ENCODE measurements around the gene FAF1.

Gene FAF1

GRCh38 chr1:50508040-50508586, 452.0 kb downstream of the FAF1 start:
- DNase-seq (ENCODE audit: low read depth in 4 of 4, low spot score in 1 of 4): no peak

DNA sequence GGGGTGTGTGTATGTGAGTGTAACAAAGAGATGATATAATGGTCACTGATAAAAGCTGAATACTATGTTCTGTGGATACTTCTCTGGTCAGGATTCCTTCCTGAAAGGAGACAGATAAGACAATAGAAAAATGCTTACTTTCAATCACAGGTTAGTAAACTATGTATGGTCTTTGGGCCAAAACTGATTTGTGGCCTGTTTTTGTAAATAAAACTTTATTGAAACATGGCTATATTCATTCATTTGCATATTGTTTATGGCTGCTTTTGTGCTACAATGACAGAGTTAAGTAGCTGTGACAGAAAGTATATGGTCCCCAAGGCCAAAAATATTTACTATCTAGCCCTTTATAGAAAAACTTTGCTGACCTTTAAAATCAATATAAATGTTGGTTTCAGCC, 454.6 kb downstream of the FAF1 start:
- DNase-seq (ENCODE audit: low read depth in 4 of 4, low spot score in 1 of 4): no peak

GRCh38 chr1:50503515-50503914, 456.6 kb downstream of the FAF1 start:
- no peak for DNase-seq (ENCODE audit: low read depth in 4 of 4, low spot score in 1 of 4)

DNA sequence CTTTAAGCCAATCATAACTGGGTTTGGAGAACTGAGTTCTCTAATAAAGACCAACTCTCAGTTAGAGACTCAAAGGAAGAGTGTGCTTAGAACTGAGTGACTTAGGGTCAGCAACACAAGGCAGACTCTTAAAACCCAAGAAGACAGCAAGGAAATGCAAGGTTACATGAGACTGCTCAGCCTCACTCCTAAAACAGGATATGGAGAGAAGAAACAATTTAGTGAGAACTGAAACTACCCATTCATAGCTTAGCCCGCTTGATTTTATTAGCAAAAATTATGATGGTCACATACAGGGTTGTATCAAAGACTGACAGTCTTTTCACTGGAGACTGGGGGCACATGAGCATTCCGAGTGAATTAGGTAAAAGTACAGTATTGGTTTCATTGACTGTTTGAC, 457.9 kb downstream of the FAF1 start:
- DNase-seq (ENCODE audit: low read depth in 4 of 4, low spot score in 1 of 4): no peak

- DNase-seq (ENCODE audit: low read depth in 4 of 4, low spot score in 1 of 4): no peak
Observed at GRCh38 chr1:50497007-50497406, 463.1 kb downstream of the FAF1 start.

GRCh38 chr1:50493710-50494109, 466.4 kb downstream of the FAF1 start:
- DNase-seq (ENCODE audit: low read depth in 4 of 4, low spot score in 1 of 4): no peak

DNA sequence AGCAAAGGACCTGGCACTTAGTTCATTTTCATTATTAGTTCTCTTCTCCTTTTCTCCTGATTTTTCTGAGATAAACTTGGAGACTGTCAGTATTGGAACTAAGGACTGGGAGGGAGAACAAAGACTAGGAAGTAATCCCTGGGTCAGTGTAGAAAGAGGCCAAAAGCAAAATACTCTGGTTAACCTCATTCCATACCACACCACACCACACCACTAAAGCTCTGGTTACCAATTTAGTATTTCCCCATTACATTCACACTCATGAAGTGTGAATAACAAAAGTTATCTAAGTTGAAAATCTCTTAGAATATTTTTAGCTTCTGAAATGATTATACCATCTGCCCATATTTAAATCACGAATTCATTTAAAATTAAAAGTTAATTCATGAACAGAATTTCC, 467.9 kb downstream of the FAF1 start:
- no peak for DNase-seq (ENCODE audit: low read depth in 4 of 4, low spot score in 1 of 4)

DNA sequence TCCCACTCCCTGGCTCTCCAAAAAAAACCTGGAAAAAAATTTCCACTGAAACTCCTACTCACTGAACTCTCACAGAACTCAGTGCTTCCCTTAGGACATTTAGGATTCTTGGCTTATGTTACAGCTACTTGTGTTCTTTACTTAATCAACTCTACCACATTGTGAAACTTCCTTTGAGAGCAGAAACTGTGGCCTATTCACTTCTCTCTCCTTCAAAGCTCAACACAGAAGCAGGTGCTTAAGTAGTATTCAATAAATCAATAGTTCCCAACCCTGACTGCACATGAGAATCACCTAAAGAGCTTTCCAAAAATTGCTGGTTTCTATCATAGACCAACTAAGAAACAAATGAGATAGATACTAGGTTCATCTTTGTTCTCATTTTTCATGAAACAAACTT, 468.9 kb downstream of the FAF1 start:
- DNase-seq (ENCODE audit: low read depth in 4 of 4, low spot score in 1 of 4): no peak

DNA sequence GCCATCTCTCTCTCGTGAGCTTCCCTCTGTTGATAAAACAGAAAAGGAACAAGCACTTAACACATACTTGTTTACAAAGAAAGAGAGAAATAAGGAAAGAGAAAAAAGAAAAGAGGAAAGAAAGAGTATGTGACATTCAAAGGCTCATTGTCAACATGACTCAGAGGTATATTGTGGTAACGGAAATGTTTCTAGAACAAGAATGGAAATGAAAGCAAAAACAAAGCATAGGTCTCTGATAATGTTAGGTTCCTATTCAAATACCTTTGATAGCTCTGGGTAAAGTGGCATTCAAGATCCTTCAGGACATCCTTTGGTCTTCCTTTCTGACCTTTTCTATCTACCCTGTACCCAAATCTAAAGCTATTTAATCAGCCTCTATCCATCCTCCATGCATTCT, 469.4 kb downstream of the FAF1 start:
- no peak for DNase-seq (ENCODE audit: low read depth in 4 of 4, low spot score in 1 of 4)

- DNase-seq (ENCODE audit: low read depth in 4 of 4, low spot score in 1 of 4): no peak
Observed at GRCh38 chr1:50488876-50489275, 471.2 kb downstream of the FAF1 start.

DNA sequence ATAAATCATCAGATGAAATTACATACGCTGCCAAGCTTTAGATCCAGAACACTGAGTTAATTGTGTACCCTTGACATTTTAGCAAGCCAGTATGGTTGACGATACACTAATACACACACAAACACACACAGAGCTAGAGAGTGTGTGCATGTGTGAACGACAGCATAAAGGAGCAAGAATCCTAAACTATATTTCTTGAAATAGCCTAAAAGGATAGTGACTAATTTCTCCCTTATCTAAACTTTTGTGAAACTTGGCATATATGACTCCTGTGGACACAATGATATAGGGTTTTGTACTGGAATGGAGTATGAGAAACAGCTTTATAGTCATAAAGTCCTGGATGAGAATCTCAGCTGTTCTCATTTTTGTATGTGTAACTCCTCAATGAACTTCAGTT, 471.7 kb downstream of the FAF1 start:
- DNase-seq (ENCODE audit: low read depth in 4 of 4, low spot score in 1 of 4): no peak

DNA sequence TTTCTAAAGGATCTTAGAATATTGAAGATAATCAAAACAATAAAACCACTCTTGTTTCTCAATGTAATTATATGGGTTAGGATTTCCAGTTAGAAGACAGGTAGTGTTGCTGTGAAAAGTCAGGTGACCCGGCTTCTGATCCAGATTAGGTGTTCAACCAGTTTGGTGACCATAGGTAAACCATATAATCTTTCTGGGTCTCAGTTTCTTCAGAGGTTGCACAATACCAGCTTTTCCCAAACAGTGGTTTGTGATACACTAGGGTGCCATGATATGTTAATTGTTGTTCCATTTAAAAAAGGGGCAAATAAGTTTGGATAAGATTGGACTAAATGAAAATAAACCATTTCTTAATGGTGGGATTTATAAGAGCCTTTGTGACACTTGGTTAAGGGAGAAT, 472.3 kb downstream of the FAF1 start:
- no peak for DNase-seq (ENCODE audit: low read depth in 4 of 4, low spot score in 1 of 4)

DNA sequence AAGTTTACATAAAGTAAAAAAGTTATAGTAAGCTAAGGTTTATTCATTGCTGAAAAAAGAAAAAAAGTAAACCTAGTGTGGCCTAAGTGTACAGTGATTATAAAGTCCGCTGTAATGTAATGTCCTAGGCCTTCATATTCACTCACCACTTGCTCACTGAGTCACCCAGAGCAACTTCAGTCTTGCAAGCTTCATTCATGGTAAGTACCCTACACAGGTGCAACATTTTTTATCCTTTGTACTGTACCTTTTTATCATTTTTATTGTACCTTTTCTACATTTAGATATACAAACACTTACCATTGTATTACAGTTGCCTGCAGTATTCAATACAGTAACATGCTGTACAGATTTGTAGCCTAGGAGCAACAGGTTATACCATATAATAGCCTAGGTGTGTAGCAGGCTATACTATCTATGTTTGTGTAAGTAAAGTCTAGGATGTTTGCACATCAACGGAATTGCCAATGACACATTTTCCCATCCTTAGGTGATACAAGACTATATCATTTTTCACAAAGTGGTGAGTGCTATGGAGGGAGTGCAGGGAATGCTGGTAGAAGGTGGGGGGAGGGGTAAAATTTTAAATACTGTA, 478.8 kb downstream of the FAF1 start:
- DNase-seq (ENCODE audit: low read depth in 4 of 4, low spot score in 1 of 4): no peak

DNA sequence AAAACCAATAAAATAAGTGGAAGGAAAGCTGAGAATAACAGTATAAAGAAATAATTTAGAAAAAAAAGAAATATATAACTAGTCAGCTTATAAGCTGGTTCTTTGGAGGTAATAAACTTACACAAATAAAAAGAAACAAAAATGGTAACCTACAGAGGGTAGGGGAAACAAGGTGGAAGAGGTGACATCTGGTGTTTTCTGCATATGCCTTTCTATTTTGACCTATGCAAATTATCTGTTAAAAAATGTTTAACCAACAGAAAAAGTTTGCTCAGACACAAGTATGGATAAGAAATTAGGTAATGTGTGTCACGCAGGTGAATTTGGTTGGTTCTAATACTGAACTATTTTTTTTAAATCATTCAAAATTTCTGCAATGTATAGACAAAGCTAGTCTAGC, 483.3 kb downstream of the FAF1 start:
- no peak for DNase-seq (ENCODE audit: low read depth in 4 of 4, low spot score in 1 of 4)

GRCh38 chr1:50474859-50475809, 484.9 kb downstream of the FAF1 start:
- DNase-seq (ENCODE audit: low read depth in 4 of 4, low spot score in 1 of 4): no peak

GRCh38 chr1:50473513-50473912, 486.6 kb downstream of the FAF1 start:
- no peak for DNase-seq (ENCODE audit: low read depth in 4 of 4, low spot score in 1 of 4)

DNA sequence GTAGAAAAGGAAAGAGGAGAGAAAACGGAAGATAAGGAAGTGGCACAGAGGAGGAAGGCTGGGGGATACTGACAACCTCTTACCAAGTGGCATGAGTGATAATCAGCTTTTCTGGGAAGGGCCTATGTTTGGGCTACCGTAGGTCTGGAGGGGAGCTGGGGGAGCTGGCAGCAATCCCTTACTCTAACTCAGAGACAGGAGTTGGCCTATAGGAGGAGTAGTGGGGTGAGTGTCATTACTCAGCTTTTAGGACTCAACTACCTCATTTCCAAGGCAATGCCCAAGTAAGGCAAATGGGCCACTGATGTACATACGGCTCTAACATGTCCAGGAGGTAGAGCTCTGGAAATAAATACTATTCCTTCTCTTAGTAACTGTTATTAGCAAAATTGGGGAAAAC, 488.1 kb downstream of the FAF1 start:
- DNase-seq (ENCODE audit: low read depth in 4 of 4, low spot score in 1 of 4): no peak

GRCh38 chr1:50462964-50463363, 497.1 kb downstream of the FAF1 start:
- no peak for DNase-seq (ENCODE audit: low read depth in 4 of 4, low spot score in 1 of 4)

- DNase-seq (ENCODE audit: low read depth in 4 of 4, low spot score in 1 of 4): no peak
Observed at GRCh38 chr1:50458507-50458906, 501.6 kb downstream of the FAF1 start.

DNA sequence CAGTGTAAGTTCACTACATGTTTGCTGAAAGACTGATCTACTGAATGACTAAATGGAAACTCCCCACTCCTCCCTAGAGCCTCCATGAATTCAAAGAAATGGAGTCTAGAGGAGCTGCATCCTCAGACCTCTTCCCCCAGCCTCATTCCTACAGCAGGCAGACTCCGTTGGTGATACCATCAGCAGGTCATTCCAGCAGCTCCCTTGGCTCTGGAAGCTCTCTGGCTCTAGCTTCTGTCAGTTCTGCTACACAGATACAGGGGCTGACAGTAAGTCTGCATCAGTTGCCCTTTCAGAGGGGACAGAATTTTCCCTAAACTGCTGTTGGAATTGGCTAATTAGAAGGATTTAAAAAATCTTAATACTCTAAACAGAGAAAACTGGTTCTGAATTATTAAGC, 505.2 kb downstream of the FAF1 start:
- no peak for DNase-seq (ENCODE audit: low read depth in 4 of 4, low spot score in 1 of 4)

DNA sequence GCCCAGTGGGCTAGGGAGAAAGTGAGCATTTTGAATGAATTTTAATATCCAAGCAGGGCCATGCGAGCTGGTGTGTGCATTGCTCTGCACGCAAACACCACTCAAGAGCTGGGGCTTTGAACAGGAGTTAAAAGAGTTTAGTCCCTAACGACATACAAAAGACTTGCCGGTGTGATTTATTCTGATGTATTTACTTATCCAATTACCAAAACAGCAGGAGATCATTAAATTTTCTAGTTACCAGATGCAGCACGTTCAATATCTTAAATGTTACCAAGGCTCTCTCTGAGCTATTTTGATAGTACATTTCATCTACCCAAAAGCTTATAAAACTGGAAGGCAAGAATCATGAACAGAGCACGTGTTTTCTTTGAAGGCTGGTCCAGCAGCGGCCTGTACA, 506.8 kb downstream of the FAF1 start:
- DNase-seq (ENCODE audit: low read depth in 4 of 4, low spot score in 1 of 4): no peak

- DNase-seq (ENCODE audit: low read depth in 4 of 4, low spot score in 1 of 4): no peak
Observed at GRCh38 chr1:50452700-50453099, 507.4 kb downstream of the FAF1 start.

All from stimulated activated CD4-positive, alpha-beta T cell treated with anti-CD3 and anti-CD28 coated beads, Interleukin-1b, Interleukin-23, amount 100 ng/mL, for 24 hours (primary cell).